Endothelial cell of umbilical vein (primary cell): Measurements from ENCODE around the gene MAP2K7. TPM values are rescaled to one million over a fixed set of nuclear protein-coding genes. Genes with fewer than 3 reads are reported as not detected.

ENCODE experiments used
- BruUV-seq: library from RNA; stranded (reverse); fragments of 400-500 nt; replicated peaks from 2 replicates; lab custom pipeline; 2021; lab: Mats Ljungman, UMichigan
- CTCF ChIA-PET: fragments of 300-600, 350-600 bp; sonication (Branson Sonifier 250); formaldehyde crosslinking; loops from one replicate; lab custom pipeline; 2021; ENCODE audit warnings: antibody characterized with exemption, inconsistent platforms; lab: Charles Lee
- POLR2A ChIA-PET: fragments of 300-600, 350-600 bp; sonication (Branson Sonifier 250); formaldehyde crosslinking; loops from one replicate; lab custom pipeline; 2021; ENCODE audit warnings: antibody characterized with exemption, inconsistent platforms; lab: Charles Lee
- DNase-seq: peaks from one replicate; pipeline ENCODE4 v3.0.0-alpha.2; 2011; ENCODE audit warnings: low read depth, low spot score
- FAIRE-seq: peaks from 2 replicates; lab custom pipeline; 2011; peaks lifted over from hg19 to GRCh38; lab: Jason Lieb, UNC
- H2AFZ ChIP-seq: 2 replicates; pipeline ENCODE4 v1.6.0; 2012; ENCODE audit warnings: low read depth, low read length, control low read depth, inconsistent platforms
- H3K27ac ChIP-seq: 2 replicates; pipeline ENCODE4 v1.5.1; 2011; ENCODE audit warnings: low read depth, mild to moderate bottlenecking, control low read depth, low read length, moderate library complexity; ENCODE audit not compliant: insufficient read depth
- H3K27me3 ChIP-seq, 2 experiments: 2 replicates each; pipeline versions ENCODE4 v1.6.0 to v1.6.1; 2011; ENCODE audit warnings: low read length in 2 of 2, mixed read lengths in 1 of 2; ENCODE audit not compliant: control insufficient read depth in 2 of 2, insufficient read depth in 2 of 2
- H3K36me3 ChIP-seq, 2 experiments: 2 replicates in 1 of 2; 3 replicates in 1 of 2; pipeline ENCODE4 v1.5.1; 2011; ENCODE audit warnings: low read length in 2 of 2, mild to moderate bottlenecking in 1 of 2, moderate library complexity in 1 of 2; ENCODE audit not compliant: control insufficient read depth in 2 of 2, insufficient read depth in 2 of 2; ENCODE audit errors: extremely low read depth in 1 of 2
- H3K4me1 ChIP-seq: 3 replicates; pipeline ENCODE4 v1.5.1; 2011; ENCODE audit warnings: mild to moderate bottlenecking, low read length; ENCODE audit not compliant: control insufficient read depth, insufficient read depth; ENCODE audit errors: extremely low read depth
- H3K4me2 ChIP-seq: 2 replicates; pipeline ENCODE4 v1.6.1; 2011; ENCODE audit warnings: low read length, control low read depth, mixed read lengths; ENCODE audit not compliant: insufficient read depth
- H3K4me3 ChIP-seq, 3 experiments: fragments of 200-600 bp in 1 of 3; sonication (generic), shearing (Covaris generic) in 1 of 3; replicated peaks in 1 of 3; 2 replicates each; pipeline ENCODE4 v1.5.1; 2011 to 2016; ENCODE audit warnings: control low read depth in 3 of 3, low read length in 3 of 3, mild to moderate bottlenecking in 2 of 3, inconsistent platforms in 1 of 3, low read depth in 1 of 3, moderate library complexity in 1 of 3; ENCODE audit not compliant: insufficient read depth in 1 of 3
- H3K79me2 ChIP-seq: 2 replicates; pipeline ENCODE4 v1.6.0; 2012; ENCODE audit warnings: low read length, inconsistent platforms; ENCODE audit not compliant: control insufficient read depth, insufficient read depth
- H3K9ac ChIP-seq: replicated peaks from 2 replicates; pipeline ENCODE3; 2011; ENCODE audit warnings: low read length, control low read depth; ENCODE audit not compliant: insufficient read depth; ENCODE audit errors: extremely low read depth
- H3K9me1 ChIP-seq: replicated peaks from 3 replicates; pipeline ENCODE4 v1.6.0; 2011; ENCODE audit warnings: mild to moderate bottlenecking, low read length; ENCODE audit not compliant: control insufficient read depth, insufficient read depth; ENCODE audit errors: extremely low read depth
- H3K9me3 ChIP-seq: replicated peaks from 2 replicates; pipeline ENCODE4 v1.5.1; 2012; ENCODE audit warnings: low read length, inconsistent platforms; ENCODE audit not compliant: control insufficient read depth, insufficient read depth
- H4K20me1 ChIP-seq: replicated peaks from 2 replicates; pipeline ENCODE3; 2011; ENCODE audit warnings: mild to moderate bottlenecking, low read length; ENCODE audit not compliant: control insufficient read depth, insufficient read depth; ENCODE audit errors: extremely low read depth
- EZH2 ChIP-seq: IDR thresholded peaks from 2 replicates; pipeline ENCODE4 v1.6.1; 2012; ENCODE audit warnings: borderline replicate concordance, low read depth, mild to moderate bottlenecking, moderate library complexity, low read length, inconsistent platforms; ENCODE audit not compliant: severe bottlenecking
- FOS ChIP-seq: IDR thresholded peaks from 2 replicates; pipeline ENCODE4 v1.6.1; 2011; ENCODE audit warnings: mild to moderate bottlenecking, low read length, moderate library complexity, borderline replicate concordance; ENCODE audit not compliant: insufficient read depth
- GATA2 ChIP-seq: IDR thresholded peaks from 2 replicates; pipeline ENCODE4 v1.7.0; 2011; ENCODE audit warnings: low read depth, mild to moderate bottlenecking, moderate library complexity, mixed read lengths, low read length; ENCODE audit not compliant: insufficient read length, insufficient read depth
- JUN ChIP-seq: IDR thresholded peaks from 2 replicates; pipeline ENCODE4 v1.6.1; 2011; ENCODE audit warnings: borderline replicate concordance, low read depth; ENCODE audit not compliant: insufficient read length, insufficient read depth
- MYC ChIP-seq: IDR thresholded peaks from one replicate; pipeline ENCODE4 v1.6.1; 2011; ENCODE audit warnings: mild to moderate bottlenecking, low read depth, low read length
- POLR2A ChIP-seq: IDR thresholded peaks from 2 replicates; pipeline ENCODE4 v1.6.1; 2012; ENCODE audit warnings: low read depth, mild to moderate bottlenecking, control low read depth, low read length
- POLR2AphosphoS5 ChIP-seq: IDR thresholded peaks from 2 replicates; pipeline ENCODE4 v1.6.1; 2012; ENCODE audit warnings: low read depth, mild to moderate bottlenecking, control low read depth, low read length, moderate library complexity; ENCODE audit not compliant: insufficient read depth
- dilution Hi-C: fragments of 300-500 bp; cut with MboI; formaldehyde crosslinking; loops from one replicate; pipeline ENCODE4 v1.15.0; 2019; ENCODE audit warnings: low sequenced_read_pairs; ENCODE audit not compliant: extremely low pct_ligation_motif_present
- intact Hi-C: fragments of 100-400 bp; cut with micrococcal nuclease; formaldehyde crosslinking; loops from one replicate; pipeline ENCODE4 v1.10.0; 2022
- polyA plus RNA-seq, 4 experiments: library from polyadenylated mRNA; depleted of rRNA in 3 of 4; stranded (reverse) in 3 of 4; unstranded in 1 of 4; fragments of >200 nt; gene quantifications; 2 replicates each; pipeline versions ENCODE4 v1.2.1 to v1.2.3, GENCODE V29; 2011 to 2012; ENCODE audit warnings: missing spikeins in 1 of 4
- total RNA-seq: library from RNA; stranded (reverse); gene quantifications from 2 replicates; pipeline ENCODE4 v1.2.3, GENCODE V29; 2021
- TF ChIP-seq, protein P1 (sequence below), 2 donors: IDR thresholded peaks; 1 replicate in 1 of 2; 2 replicates in 1 of 2; pipeline ENCODE4 v1.5.1; 2011; ENCODE audit warnings: low read length in 2 of 2, mild to moderate bottlenecking in 2 of 2, moderate library complexity in 2 of 2, control low read depth in 1 of 2, inconsistent platforms in 1 of 2, low read depth in 1 of 2; ENCODE audit not compliant: insufficient read depth in 1 of 2; ENCODE audit errors: extremely low read depth in 1 of 2
- TF ChIP-seq, protein P2 (sequence below): IDR thresholded peaks from 2 replicates; pipeline ENCODE4 v1.6.1; 2011; ENCODE audit not compliant: insufficient read depth, insufficient read length

The MAP2K7 gene
- total and polyA plus RNA-seq, 2 donors (not counting 3 experiments of a cell fraction or from before 2014, with no cell fraction given): 13.8 to 36.0 TPM

DNA sequence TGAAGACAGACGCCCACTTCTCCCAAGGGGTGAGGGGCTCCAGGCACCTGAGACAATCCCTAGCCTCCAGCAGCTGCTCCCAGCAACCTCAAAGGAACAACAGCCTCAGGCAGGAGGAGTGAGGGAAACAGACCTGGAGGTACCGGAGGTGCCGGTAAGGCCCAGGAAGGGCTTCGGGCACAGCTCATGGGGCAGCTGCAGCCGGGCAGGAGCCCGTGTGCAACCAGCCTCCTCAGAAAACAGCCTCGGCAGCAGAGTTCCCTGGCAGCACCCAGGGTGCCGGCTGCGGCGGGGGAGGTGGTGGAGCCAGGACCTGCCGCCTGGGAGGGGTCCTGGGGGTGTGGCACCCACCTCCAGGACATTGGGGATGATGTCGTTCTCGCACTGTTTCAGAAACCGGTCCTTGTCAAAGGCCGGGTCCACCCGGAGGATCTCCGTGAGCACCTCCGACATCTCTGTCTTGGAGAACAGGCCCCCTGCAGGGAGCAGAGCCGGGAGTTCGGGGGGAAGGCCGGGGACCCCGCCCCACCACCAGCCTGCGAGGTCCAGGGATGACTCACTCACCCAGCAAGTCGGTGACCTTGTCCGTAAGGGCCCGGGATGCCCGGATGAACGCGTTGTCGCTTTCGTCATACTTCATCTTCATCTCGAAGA is 28.7 kb downstream of the MAP2K7 start:
- Histone ChIP-seq H3K79me2 (no peaks in the 10 kb centered on the region), H3K4me1 (peaks cover 14% of the 10 kb centered on the region), H3K9me1 (no peaks in the 10 kb centered on the region), H3K36me3 (peaks cover 9 to 57% of the 10 kb centered on the region in 2 experiments), H3K27ac (no peak overlapping the region), H3K4me3 (no peak overlapping the region), H2AFZ (no peak overlapping the region), H3K27me3 (no peaks in the 10 kb centered on the region), H3K9ac (no peak overlapping the region), H4K20me1 (no peaks in the 10 kb centered on the region), H3K9me3 (no peaks in the 10 kb centered on the region), H3K4me2 (no peak overlapping the region)
- TF ChIP-seq FOS (no peak), POLR2A (no peak), GATA2 (no peak), MYC (no peak), POLR2AphosphoS5 (no peak), EZH2 (no peak), JUN (no peak)
- TF ChIP-seq, protein P1, sequence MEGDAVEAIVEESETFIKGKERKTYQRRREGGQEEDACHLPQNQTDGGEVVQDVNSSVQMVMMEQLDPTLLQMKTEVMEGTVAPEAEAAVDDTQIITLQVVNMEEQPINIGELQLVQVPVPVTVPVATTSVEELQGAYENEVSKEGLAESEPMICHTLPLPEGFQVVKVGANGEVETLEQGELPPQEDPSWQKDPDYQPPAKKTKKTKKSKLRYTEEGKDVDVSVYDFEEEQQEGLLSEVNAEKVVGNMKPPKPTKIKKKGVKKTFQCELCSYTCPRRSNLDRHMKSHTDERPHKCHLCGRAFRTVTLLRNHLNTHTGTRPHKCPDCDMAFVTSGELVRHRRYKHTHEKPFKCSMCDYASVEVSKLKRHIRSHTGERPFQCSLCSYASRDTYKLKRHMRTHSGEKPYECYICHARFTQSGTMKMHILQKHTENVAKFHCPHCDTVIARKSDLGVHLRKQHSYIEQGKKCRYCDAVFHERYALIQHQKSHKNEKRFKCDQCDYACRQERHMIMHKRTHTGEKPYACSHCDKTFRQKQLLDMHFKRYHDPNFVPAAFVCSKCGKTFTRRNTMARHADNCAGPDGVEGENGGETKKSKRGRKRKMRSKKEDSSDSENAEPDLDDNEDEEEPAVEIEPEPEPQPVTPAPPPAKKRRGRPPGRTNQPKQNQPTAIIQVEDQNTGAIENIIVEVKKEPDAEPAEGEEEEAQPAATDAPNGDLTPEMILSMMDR (IDR thresholded peaks at IDR 0.05; ENCODE audit: extremely low read depth in 1 of 2, insufficient read depth in 1 of 2, low read depth in 1 of 2, low read length in 2 of 2): no peak
- TF ChIP-seq, protein P2, sequence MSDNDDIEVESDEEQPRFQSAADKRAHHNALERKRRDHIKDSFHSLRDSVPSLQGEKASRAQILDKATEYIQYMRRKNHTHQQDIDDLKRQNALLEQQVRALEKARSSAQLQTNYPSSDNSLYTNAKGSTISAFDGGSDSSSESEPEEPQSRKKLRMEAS: no peak
- DNase-seq: no peak
- dilution Hi-C loops (no loop called here), intact Hi-C loops (no loop called here)
- FAIRE-seq: no peak
- CTCF ChIA-PET: no interaction called here
- POLR2A ChIA-PET: no interaction called here
- BruUV-seq: no TSS peak
